SKM-1 treated with dmso at 0.1 percent for 144 hours (cell line): ENCODE data around the gene RAC3.

Source experiments
- DNase-seq: peaks from one replicate; lab custom pipeline; 2025; ENCODE audit not compliant: unreplicated experiment; lab: John Stamatoyannopoulos, UW

RAC3 gene

DNA sequence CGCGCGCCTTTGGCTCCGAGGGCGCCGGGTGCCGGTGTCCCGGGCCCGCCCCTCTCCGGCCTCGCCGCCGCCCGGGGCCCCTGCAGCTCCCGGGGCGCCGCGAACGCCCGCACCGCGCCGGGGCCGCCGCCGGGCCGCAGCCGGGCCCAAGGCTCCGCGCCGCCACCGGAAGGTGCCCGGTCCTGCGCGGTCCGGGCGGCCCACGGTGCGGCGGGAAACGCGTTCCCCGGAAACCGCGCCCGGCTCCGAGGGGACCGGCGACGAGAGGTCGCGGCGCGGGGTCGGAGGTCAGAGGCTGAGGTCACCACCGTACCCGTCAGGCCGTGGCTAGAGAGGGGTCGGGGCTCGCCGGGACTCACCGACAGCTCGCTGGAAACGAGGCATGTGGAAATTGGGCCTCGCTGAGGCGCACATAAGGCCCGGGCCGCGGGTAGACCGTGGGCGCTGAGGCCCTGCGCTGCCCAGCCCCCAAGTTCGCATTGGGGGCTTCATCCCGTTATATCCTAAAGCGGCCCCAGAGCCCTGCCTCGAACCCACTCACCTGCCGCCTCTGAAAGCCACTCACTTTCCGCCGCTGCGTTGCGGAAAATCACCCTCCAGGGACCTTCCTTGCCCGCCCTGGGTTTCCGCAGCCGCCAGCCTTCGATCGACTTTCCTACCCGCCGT is 34.3 kb downstream of the RAC3 start, which contains the start of gene DUS1L:
Gene DUS1L, minus strand, starts transcription at position 167 of the 666 bp plus-strand sequence. CDS start 745 bp downstream, outside the sequence.
- peak; percentile 29 for DNase-seq

DNA sequence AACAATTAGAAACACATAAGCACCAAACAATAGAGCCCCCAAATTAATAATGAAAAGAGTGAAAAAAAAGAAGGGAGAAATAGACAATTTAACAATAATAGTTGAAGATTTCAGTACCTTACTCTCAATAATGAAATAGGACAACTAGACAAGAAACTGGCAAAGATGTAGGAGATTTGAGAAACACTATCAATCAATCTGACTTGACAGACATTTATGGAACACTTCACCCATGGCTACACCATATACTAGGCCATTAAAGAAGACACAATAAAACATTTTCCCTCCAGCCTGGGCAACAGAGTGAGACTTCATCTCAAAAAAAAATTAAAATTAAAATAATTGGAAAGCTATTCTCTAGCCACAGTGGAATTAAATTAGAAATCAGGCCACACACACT is 39.1 kb downstream of the RAC3 start:
- DNase-seq = no peak

DNA sequence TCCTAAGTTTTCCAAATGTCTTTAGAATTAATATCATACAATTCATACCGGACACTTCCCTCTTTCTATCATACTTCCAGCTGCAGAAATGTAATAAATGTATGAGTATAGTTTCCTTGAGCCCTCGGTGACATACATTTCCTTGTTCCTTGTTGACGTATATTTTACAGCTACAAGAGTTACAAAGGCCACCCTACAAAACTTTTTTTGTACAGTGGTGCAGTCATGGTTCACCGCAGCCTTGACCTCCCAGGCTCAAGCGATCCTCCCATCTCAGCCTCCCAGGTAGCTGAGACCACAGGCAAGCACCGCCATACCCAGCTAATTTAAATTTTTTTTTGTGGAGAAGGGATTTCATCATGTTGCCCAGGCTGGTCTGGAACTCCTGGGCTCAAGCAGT is 41.3 kb downstream of the RAC3 start:
- no peak for DNase-seq

DNA sequence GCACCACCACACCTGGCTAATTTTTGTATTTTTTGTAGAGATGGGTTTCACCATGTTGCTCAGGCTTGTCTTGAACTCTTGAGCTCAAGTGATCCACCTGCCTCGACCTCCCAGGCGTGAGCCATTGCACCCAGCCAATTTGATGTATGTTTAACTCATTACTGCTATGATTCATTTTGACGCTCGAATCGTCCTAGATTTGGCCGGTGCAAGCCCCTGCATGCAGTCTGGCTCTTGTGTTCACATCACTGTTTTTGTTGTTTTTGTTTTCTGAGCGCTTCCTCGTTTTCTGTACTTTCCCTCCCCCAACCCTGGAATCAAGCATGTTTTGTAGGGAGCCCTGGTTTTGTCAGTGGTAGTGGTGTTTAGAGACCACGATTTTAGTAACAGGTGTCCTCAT is 42.0 kb downstream of the RAC3 start:
- no peak for DNase-seq

GRCh38 chr17:82076018-82076784 is 44.7 kb downstream of the RAC3 start:
- no peak for DNase-seq

GRCh38 chr17:82076785-82077591 is 45.5 kb downstream of the RAC3 start:
- DNase-seq = no peak

DNA sequence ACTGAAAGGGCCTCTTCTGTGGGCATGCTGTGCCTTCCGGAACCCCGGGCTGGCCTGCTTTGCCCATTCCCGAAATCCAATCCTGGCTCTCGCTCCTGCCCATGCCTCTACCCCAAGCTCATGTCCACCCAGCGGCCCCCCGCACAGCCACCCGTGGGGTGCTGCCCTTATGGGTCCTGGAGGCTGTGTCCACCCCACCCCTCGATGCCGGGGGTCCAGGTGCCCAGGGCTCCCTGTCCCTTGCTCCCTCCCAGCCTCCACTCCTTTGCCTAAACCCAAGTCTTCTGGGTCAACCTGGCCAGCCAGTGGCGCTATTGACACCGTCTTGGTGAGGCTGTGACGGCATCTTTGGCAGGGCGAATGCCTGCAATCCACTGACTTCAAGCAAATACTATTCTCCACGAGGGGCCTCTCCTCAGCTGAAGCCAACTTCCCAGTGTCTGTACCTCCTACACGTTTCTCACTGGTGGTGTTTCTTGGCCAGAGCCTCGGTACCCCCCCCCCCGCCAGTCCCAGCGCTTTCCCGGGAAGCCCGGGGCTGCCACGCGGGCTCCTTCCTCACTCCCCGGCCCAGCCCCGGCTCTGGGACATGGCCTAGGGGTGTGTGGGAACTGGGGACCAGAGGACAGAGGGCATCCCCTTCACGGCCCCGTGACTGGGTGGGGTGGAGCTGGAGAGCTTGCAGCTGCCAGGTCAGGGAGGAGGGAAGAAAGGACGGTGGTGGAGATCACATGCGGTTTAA is 46.3 kb downstream of the RAC3 start:
- DNase-seq = no peak

DNA sequence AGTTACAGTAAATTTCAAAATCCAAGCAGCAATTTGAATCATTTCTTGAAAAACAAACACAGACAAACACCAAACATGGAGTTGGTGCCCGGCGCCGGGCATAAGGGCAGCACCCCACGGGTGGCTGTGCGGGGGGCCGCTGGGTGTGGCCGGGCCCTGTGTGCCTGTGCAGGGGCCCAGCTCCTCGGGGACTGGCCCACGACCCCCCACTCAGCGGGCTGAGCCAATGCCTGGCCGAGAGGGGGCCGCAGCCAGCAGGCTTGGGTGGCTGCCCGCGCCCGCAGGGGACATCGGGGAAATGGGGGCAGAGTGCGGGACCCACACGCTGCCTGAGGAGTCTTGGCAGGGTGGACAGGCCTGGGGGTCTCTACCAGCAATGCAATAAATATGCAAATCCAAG is 47.0 kb downstream of the RAC3 start:
- DNase-seq = no peak

- no peak for DNase-seq
Observed at GRCh38 chr17:82079001-82079677, 47.7 kb downstream of the RAC3 start.

DNA sequence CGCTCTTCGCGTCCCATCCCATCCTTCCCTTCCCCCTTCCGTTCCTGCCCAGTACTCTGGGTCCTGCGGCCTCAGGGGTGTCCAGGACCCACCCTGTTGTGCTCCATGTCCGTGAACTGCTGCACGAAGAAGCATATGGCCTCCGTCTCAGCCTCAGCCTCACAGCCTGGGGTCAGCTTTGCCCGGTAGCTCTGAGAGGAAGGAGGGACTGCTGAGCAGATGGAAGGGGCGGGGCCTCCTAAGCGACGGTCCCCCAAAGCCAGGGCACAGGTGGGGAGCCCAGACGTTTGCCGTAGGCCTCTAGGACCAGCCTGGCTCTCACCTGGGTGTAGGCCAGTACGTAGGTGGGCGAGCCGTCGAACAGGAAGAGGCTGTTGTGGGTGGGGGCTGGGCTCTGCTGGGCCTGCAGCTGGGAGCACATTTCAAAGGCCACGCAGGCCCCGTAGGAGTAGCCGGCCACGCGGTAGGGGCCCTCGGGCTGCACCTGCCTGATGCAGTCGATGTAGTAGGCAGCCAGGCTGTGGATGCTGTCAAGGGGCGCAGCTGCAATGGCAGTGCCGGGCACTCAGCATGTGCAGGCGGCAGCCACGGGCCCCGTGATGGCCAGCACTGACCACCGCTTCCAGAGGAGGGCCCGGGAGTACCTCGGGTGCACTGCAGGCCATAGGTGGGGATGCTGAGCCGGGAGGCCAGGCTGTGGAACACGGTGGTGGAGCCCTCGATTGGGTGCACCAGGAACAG is 48.7 kb downstream of the RAC3 start:
- no peak for DNase-seq

DNA sequence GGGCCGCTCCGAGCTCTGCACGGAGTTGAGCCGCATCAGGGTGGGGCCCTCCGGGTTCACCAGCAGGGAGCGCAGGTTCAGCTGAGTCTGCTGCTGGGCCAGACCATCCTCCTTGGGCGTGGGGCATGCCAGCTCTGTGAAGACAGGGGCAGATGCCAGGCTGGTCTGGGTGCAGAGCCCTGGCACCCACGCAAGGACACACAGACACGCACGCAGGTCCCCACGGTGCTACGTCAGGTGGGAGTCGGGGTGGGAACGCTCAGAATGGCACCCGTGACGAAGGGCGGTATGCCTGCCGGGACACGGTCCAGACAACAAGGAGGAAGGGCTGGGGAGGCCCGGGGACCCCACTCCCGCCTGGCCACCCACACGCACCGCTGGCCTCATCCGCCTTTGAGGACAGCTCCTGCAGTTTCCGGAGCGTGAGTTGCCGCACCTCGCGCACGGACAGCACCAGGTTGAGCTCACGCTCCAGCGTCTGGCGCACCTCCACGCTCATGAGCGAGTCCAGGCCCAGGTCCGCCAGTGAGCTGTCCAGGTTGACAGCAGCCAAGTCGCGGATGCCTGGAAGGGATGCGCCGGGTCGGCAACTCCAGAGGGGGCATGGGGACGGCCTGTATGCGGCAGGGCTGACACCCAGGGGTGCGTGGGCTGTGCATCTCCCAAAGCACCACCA is 49.4 kb downstream of the RAC3 start:
- no peak for DNase-seq

DNA sequence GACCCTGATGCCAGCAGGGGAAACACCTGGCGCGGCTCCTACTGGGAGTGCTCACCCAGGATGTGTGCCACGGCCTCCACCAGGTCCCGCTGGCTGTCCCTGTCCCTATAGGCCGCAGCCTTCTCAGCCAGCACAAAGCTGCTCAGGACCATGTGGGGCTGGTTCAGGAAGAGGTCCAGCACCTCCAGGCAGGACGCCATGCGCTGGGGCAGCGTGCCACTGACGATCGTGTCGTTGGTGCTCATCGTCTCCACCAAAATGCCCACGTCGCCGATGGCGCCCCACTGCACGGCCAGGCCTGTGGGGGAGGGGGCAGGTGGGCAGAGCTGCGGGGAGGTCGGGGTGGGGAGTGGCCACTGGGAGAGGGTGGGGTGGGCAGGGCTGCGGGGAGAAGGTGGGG is 50.1 kb downstream of the RAC3 start:
- DNase-seq = no peak

DNA sequence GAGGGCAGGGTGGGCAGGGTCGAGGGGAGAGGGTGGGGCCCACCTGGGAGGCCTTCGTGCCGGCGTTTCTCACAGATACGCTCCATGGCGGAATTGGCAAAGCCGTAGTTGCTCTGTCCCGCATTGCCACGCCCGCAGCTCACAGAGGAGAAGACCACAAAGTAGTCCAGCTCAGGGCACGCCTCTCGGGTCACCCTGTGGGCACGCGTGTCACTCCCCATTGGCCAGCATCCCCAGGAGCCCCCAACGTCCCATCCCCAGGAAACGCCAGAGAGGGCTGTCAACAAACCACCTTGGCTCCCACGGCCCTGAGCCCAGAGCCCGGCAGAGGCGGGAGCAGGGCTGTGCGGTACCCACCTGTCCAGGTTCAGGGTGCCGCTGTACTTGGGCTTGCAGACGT is 50.5 kb downstream of the RAC3 start:
- no peak for DNase-seq

GRCh38 chr17:82082456-82082855 is 51.0 kb downstream of the RAC3 start:
- no peak for DNase-seq

DNA sequence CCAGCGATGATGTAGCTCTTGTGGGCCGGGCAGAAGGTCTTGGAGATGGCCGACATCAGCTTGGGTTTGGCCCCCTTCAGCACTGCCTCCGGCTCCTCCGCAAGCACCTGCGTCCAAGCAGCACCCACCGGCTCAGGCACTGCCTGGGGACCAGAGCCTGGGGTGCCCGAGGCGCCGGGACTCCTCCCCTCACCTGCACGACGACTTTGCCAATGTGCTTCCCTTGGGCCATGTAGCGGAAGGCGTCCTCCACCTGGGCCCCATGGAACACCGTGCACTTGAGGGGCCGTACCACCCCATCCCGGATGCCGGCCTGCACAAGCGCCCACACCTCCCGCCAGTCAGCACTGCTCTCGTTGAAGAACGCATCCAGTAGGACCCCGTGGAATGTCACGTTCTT is 51.5 kb downstream of the RAC3 start:
- DNase-seq = no peak
